ENCODE data around the gene ZNF335. TPM values are rescaled to one million over a fixed set of nuclear protein-coding genes. Genes with fewer than 3 reads are reported as not detected.

ZNF335 gene
- total and polyA plus RNA-seq, 2 of the 13 experiments (the other 11 are each of a cell fraction or from before 2014, with no cell fraction given), result 9.7 to 13.7 TPM

DNA sequence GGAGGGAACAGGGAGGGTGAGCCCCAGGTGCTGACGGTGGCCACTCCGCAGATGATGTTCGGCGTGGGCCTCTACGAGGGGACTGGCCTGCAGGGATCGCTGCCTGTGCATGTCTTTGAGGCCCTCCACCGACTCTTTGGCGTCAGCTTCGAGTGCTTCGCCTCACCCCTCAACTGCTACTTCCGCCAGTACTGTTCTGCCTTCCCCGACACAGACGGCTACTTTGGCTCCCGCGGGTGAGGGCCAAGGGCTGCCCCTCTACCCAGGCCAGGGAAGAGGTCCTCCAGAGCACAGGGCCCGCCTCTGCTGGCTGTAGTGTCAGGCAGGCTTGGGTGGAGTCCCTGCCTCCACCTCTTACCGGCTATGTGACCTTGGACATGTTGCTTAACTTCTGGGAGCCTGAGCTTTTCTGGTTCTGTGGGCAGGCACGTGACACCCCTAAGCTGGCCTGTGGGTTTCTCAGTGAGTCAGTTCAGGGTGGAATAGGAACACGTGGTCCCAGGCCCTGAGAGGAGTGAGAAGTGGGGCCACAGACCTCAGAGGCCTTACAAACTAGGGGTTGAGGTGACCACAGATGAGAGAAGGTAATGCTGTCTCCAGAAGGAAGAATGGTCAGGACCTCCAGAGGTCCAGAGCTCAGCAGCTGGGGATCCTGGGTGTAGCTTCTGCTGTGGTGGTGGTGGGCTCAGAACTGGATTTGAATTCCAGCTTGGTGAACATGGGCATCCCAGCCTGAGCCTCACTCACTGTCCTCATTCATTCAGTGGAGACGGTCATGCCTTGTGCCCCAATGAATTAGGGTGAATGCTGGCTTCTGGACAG is 25.6 kb downstream of the ZNF335 start:
- 56% methylated on average over 20 of the region's 20 CpGs for WGBS (ENCODE audit: low lambda C conversion rate)
- in situ Hi-C loops (cut with HindIII; ENCODE audit: extremely low pct_ligation_motif_present, low pct_unique_long_range_greater_than_20kb), result loop anchor here (5.0 kb wide), 1 partner anchor 119 kb away; the partner anchor contains the start of gene TNNC2
- DNase-seq (ENCODE audit: low spot score) (peak; percentile 97), ATAC-seq (peak; percentile 83), FAIRE-seq (peak; percentile 99)
- Histone ChIP-seq H3K9me3 (ENCODE audit: low read length) (no peaks in the 10 kb centered on the region), H3K79me2 (ENCODE audit: insufficient read depth, low read length) (no peaks in the 10 kb centered on the region), H3K27ac (ENCODE audit: extremely low read length, insufficient read depth, low read length) (peak overlapping the region; percentile 65), H4K20me1 (ENCODE audit: insufficient read depth, low read length) (no peaks in the 10 kb centered on the region), H3K4me3 (replicated peaks in 1 of 3; ENCODE audit: insufficient read depth in 1 of 3, low read depth in 2 of 3, low read length in 3 of 3) (no peak overlapping the region), H3K9ac (ENCODE audit: insufficient read depth, low read depth, low read length) (peak overlapping the region; percentile 47), H3K4me1 (ENCODE audit: insufficient read depth, low read length) (peaks cover 30% of the 10 kb centered on the region), H3K27me3 (ENCODE audit: control insufficient read depth in 1 of 2, insufficient read depth in 2 of 2, low read length in 2 of 2) (no peaks in the 10 kb centered on the region), H2AFZ (ENCODE audit: low read length) (no peak overlapping the region), H3K36me3 (replicated peaks in 1 of 2; ENCODE audit: control insufficient read depth in 1 of 2, insufficient read depth in 2 of 2, low read length in 2 of 2) (peaks cover 50 to 78% of the 10 kb centered on the region in 2 experiments), H3K4me2 (ENCODE audit: low read depth, low read length) (peak overlapping the region; percentile 5; the same call in 1 of the 2 replicates)
- no TSS peak for BruUV-seq (replicated peaks)
- intact Hi-C loops (cut with micrococcal nuclease; ENCODE audit: unreplicated experiment), result loop anchor here (1.0 kb wide), 1 partner anchor 56 kb away; no protein-coding TSS in a partner anchor
- POLR2A ChIA-PET, result interaction anchor here (0.8 to 7.7 kb wide), 24 partner anchors 11 to 602 kb away, joined by 3 to 201 read pairs (median 6); partner anchors contain the start of genes CTSA, DNTTIP1, NEURL2 and PCIF1
- CTCF ChIA-PET (ENCODE audit: low intra/inter-chr PET ratio, low total read pairs), result interaction anchor here (1.4 kb wide), 1 partner anchor 13 kb away, joined by 3 read pairs; no protein-coding TSS in a partner anchor
- TF ChIP-seq FOSL1 (CRISPR knock-in tag; IDR thresholded peaks at IDR 0.05; ENCODE audit: borderline replicate concordance) (peak; percentile 22; the same call in 1 of the 2 replicates), ZNF709 (CRISPR knock-in tag; IDR thresholded peaks at IDR 0.05) (no peak), SMARCC2 (IDR thresholded peaks at IDR 0.05) (no peak), ZNF256 (CRISPR knock-in tag; conservative IDR thresholded peaks at IDR 0.05) (no peak), CBFB (CRISPR knock-in tag; IDR thresholded peaks at IDR 0.05) (peak; percentile 88), GPN1 (CRISPR knock-in tag; IDR thresholded peaks at IDR 0.05; ENCODE audit: borderline replicate concordance) (no peak), IRX3 (CRISPR knock-in tag; IDR thresholded peaks at IDR 0.05; ENCODE audit: borderline replicate concordance, low read depth) (peak; percentile 95; the same call in 1 of the 2 replicates), MED13 (CRISPR knock-in tag; IDR thresholded peaks at IDR 0.05) (peak; percentile 76; the same call in 1 of the 2 replicates), ATF1 (CRISPR knock-in tag; IDR thresholded peaks at IDR 0.05) (no peak), ZNF337 (CRISPR knock-in tag; IDR thresholded peaks at IDR 0.05; ENCODE audit: borderline replicate concordance, low read depth) (peak; percentile 56; the same call in 1 of the 2 replicates), ZNF230 (CRISPR knock-in tag; IDR thresholded peaks at IDR 0.05) (peak; percentile 77; the same call in 1 of the 2 replicates), RORA (CRISPR knock-in tag; IDR thresholded peaks at IDR 0.05) (no peak), KAT7 (CRISPR knock-in tag; IDR thresholded peaks at IDR 0.05; ENCODE audit: borderline replicate concordance) (no peak), ZNF460 (CRISPR knock-in tag; IDR thresholded peaks at IDR 0.05; ENCODE audit: borderline replicate concordance) (no peak), CREM (IDR thresholded peaks at IDR 0.05) (no peak; the same call in 1 of the 2 replicates), CREM (CRISPR knock-in tag; IDR thresholded peaks at IDR 0.05) (no peak), ZNF274 (CRISPR knock-in tag; IDR thresholded peaks at IDR 0.05) (peak; percentile 86; the same call in 1 of the 2 replicates), JUN (CRISPR knock-in tag; IDR thresholded peaks at IDR 0.05) (no peak), TSC22D2 (CRISPR knock-in tag; IDR thresholded peaks at IDR 0.05; ENCODE audit: borderline replicate concordance) (peak; percentile 93; the same call in 1 of the 2 replicates)
- TF ChIP-seq, protein P1, sequence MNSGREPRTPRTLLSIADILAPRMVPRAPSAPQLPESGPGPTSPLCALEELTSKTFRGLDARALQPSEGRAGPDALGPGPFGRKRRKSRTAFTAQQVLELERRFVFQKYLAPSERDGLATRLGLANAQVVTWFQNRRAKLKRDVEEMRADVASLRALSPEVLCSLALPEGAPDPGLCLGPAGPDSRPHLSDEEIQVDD (CRISPR knock-in tag; IDR thresholded peaks at IDR 0.05; ENCODE audit: borderline replicate concordance), result no peak
- TF ChIP-seq, protein P2, sequence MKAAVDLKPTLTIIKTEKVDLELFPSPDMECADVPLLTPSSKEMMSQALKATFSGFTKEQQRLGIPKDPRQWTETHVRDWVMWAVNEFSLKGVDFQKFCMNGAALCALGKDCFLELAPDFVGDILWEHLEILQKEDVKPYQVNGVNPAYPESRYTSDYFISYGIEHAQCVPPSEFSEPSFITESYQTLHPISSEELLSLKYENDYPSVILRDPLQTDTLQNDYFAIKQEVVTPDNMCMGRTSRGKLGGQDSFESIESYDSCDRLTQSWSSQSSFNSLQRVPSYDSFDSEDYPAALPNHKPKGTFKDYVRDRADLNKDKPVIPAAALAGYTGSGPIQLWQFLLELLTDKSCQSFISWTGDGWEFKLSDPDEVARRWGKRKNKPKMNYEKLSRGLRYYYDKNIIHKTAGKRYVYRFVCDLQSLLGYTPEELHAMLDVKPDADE (CRISPR knock-in tag; IDR thresholded peaks at IDR 0.05), result 0 out of 2 replicates have a peak, but pooled peaks have one; percentile 71
- TF ChIP-seq, protein P3, sequence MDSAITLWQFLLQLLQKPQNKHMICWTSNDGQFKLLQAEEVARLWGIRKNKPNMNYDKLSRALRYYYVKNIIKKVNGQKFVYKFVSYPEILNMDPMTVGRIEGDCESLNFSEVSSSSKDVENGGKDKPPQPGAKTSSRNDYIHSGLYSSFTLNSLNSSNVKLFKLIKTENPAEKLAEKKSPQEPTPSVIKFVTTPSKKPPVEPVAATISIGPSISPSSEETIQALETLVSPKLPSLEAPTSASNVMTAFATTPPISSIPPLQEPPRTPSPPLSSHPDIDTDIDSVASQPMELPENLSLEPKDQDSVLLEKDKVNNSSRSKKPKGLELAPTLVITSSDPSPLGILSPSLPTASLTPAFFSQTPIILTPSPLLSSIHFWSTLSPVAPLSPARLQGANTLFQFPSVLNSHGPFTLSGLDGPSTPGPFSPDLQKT (CRISPR knock-in tag; IDR thresholded peaks at IDR 0.05; ENCODE audit: borderline replicate concordance), result no peak

Measured in HepG2 (cell line).